Measurements from ENCODE around the gene TSPAN4. TPM values are rescaled to one million over a fixed set of nuclear protein-coding genes. Genes with fewer than 3 reads are reported as not detected.

The TSPAN4 gene
- total and polyA plus RNA-seq, 9 of the 15 experiments (the other 6 are each of a cell fraction or from before 2014, with no cell fraction given), result 0.07 to 31.0 (median 15.7) TPM

GRCh38 chr11:809287-810039 is 33.2 kb upstream of the TSPAN4 start, which contains the start of gene RPLP2 (continued):
- TF ChIP-seq ATF2 (CRISPR knock-in tag; IDR thresholded peaks at IDR 0.05), result peak; percentile 18; the same call in 1 of the 2 replicates
- no peak for TF ChIP-seq CHCHD3 (CRISPR knock-in tag; IDR thresholded peaks at IDR 0.05)
- TF ChIP-seq SMAD3 (CRISPR knock-in tag; conservative IDR thresholded peaks at IDR 0.05), result 0 out of 2 replicates have a peak, but pooled peaks have one; percentile 82
- 0 out of 2 replicates have a peak, but pooled peaks have one; percentile 17 for TF ChIP-seq NCOA1 (IDR thresholded peaks at IDR 0.05; ENCODE audit: low read depth)
- no peak for TF ChIP-seq DLX4 (CRISPR knock-in tag; IDR thresholded peaks at IDR 0.05)
- TF ChIP-seq KDM5B (IDR thresholded peaks at IDR 0.05; ENCODE audit: insufficient replicate concordance, low read depth, low read length), result no peak
- TF ChIP-seq CBX2 (IDR thresholded peaks at IDR 0.05; ENCODE audit: insufficient read depth, low read length, poor library complexity, severe bottlenecking), result no peak
- TF ChIP-seq ZBTB40 (IDR thresholded peaks at IDR 0.05), result peak; percentile 96
- TF ChIP-seq ZBTB40 (CRISPR knock-in tag; IDR thresholded peaks at IDR 0.05), result no peak
- no peak for TF ChIP-seq HDAC3 (IDR thresholded peaks at IDR 0.05; ENCODE audit: borderline replicate concordance, partially characterized antibody)
- TF ChIP-seq ZC3H11A (IDR thresholded peaks at IDR 0.05; ENCODE audit: low read depth, low read length), result 0 out of 2 replicates have a peak, but pooled peaks have one; percentile 30
- TF ChIP-seq JUN (IDR thresholded peaks at IDR 0.05; ENCODE audit: borderline replicate concordance, low read depth, low read length), result peak; percentile 19
- TF ChIP-seq JUN (CRISPR knock-in tag; IDR thresholded peaks at IDR 0.05; ENCODE audit: borderline replicate concordance), result peak; percentile 97; the same call in 1 of the 2 replicates
- TF ChIP-seq ZNF124 (CRISPR knock-in tag; IDR thresholded peaks at IDR 0.05), result no peak
- no peak for TF ChIP-seq ZNF324 (CRISPR knock-in tag; IDR thresholded peaks at IDR 0.05)
- peak; percentile 72 for TF ChIP-seq RBBP5 (IDR thresholded peaks at IDR 0.05; ENCODE audit: borderline replicate concordance, insufficient read depth, low read length, poor library complexity, severe bottlenecking)
- no peak for TF ChIP-seq SREBF2 (CRISPR knock-in tag; IDR thresholded peaks at IDR 0.05)

Measured in K562 (cell line).